HepG2 (cell line): ENCODE results near the gene MAVS. TPM values are rescaled to one million over a fixed set of nuclear protein-coding genes. Genes with fewer than 3 reads are reported as not detected.

Source experiments
- ATAC-seq: fragments of 200-7000 bp; cut with Tn5 transposase; 3 replicates; pipeline ENCODE4 v1.9.1; 2020; ENCODE audit warnings: mild to moderate bottlenecking, moderate library complexity
- BruUV-seq: library from RNA; stranded (reverse); fragments of 400-500 nt; replicated peaks from 2 replicates; lab custom pipeline; 2021; lab: Mats Ljungman, UMichigan
- CTCF ChIA-PET: fragments of 300-600 bp; formaldehyde crosslinking; extraction: SDS; loops from one replicate; lab custom pipeline; 2021; ENCODE audit warnings: low total read pairs, inconsistent platforms, low intra/inter-chr PET ratio; lab: Yijun Ruan, JAX
- POLR2A ChIA-PET: fragments of 350-600 bp; sonication (Branson Sonifier 250); formaldehyde crosslinking; loops from one replicate; lab custom pipeline; 2020; ENCODE audit warnings: antibody characterized with exemption, inconsistent platforms; lab: Yijun Ruan, JAX
- DNase-seq: peaks from one replicate; pipeline ENCODE4 v3.0.0-alpha.2; 2015; ENCODE audit warnings: low spot score
- FAIRE-seq: peaks from 3 replicates; lab custom pipeline; 2011; peaks lifted over from hg19 to GRCh38; lab: Jason Lieb, UNC
- H2AFZ ChIP-seq: one replicate; pipeline ENCODE4 v1.6.1; 2011; ENCODE audit warnings: low read length, inconsistent platforms
- H3K27ac ChIP-seq: fragments of 300-600 bp; 3 replicates; pipeline ENCODE4 v1.8.0; 2011; ENCODE audit warnings: mixed run types, mild to moderate bottlenecking, mixed read lengths, low read length, inconsistent platforms; ENCODE audit not compliant: insufficient read depth; ENCODE audit errors: extremely low read length
- H3K27me3 ChIP-seq, 2 experiments: fragments of 200-600 bp in 1 of 2; 2 replicates in 1 of 2; 3 replicates in 1 of 2; pipeline versions ENCODE4 v1.6.0 to v1.8.0; 2011; ENCODE audit warnings: low read length in 2 of 2, mild to moderate bottlenecking in 2 of 2, moderate library complexity in 2 of 2, inconsistent platforms in 1 of 2; ENCODE audit not compliant: insufficient read depth in 2 of 2, control insufficient read depth in 1 of 2
- H3K36me3 ChIP-seq, 2 experiments: fragments of 200-600 bp in 1 of 2; replicated peaks in 1 of 2; 2 replicates in 1 of 2; 3 replicates in 1 of 2; pipeline versions ENCODE4 v1.5.1 to v1.8.0; 2011; ENCODE audit warnings: low read length in 2 of 2, inconsistent platforms in 1 of 2; ENCODE audit not compliant: insufficient read depth in 2 of 2, control insufficient read depth in 1 of 2
- H3K4me1 ChIP-seq: 2 replicates; pipeline ENCODE4 v1.5.1; 2012; ENCODE audit warnings: low read length, inconsistent platforms; ENCODE audit not compliant: insufficient read depth
- H3K4me2 ChIP-seq: 2 replicates; pipeline ENCODE4 v1.6.0; 2011; ENCODE audit warnings: low read depth, low read length, inconsistent platforms
- H3K4me3 ChIP-seq, 3 experiments: fragments of 200-600 bp in 1 of 3; sonication (generic), shearing (Covaris generic) in 1 of 3; replicated peaks in 1 of 3; 2 replicates each; pipeline ENCODE4 v1.5.1; 2011 to 2016; ENCODE audit warnings: low read length in 3 of 3, inconsistent platforms in 2 of 3, low read depth in 2 of 3, mild to moderate bottlenecking in 2 of 3, control low read depth in 1 of 3, mixed read lengths in 1 of 3; ENCODE audit not compliant: insufficient read depth in 1 of 3
- H3K79me2 ChIP-seq: one replicate; pipeline ENCODE4 v1.6.1; 2011; ENCODE audit warnings: low read length, inconsistent platforms; ENCODE audit not compliant: insufficient read depth
- H3K9ac ChIP-seq: 2 replicates; pipeline ENCODE4 v1.6.0; 2011; ENCODE audit warnings: mild to moderate bottlenecking, low read depth, low read length, inconsistent platforms; ENCODE audit not compliant: insufficient read depth
- H3K9me3 ChIP-seq: 2 replicates; pipeline ENCODE4 v1.5.1; 2012; ENCODE audit warnings: mild to moderate bottlenecking, low read length
- H4K20me1 ChIP-seq: 2 replicates; pipeline ENCODE4 v1.6.0; 2011; ENCODE audit warnings: inconsistent platforms, mild to moderate bottlenecking, low read length, moderate library complexity; ENCODE audit not compliant: insufficient read depth
- AGO2 ChIP-seq: fragments of 200-400 bp; formaldehyde crosslinking; optimal IDR thresholded peaks from 2 replicates; pipeline ENCODE3; 2017; ENCODE audit warnings: mild to moderate bottlenecking, low read depth, low read length, moderate library complexity
- GTF3A ChIP-seq: sonication (generic); formaldehyde crosslinking; conservative IDR thresholded peaks from 2 replicates; pipeline ENCODE4 v1.4.0; 2020; ENCODE audit warnings: mild to moderate bottlenecking, missing genetic modification reagents
- NONO ChIP-seq, 2 experiments: fragments of 450-650 bp in 1 of 2; sonication (generic) in 1 of 2; formaldehyde crosslinking in 1 of 2; IDR thresholded peaks in 1 of 2; conservative IDR thresholded peaks in 1 of 2; 2 replicates each; pipeline versions ENCODE4 v1.6.1 to v1.8.0; 2017 to 2022; ENCODE audit warnings: mild to moderate bottlenecking in 1 of 2, missing genetic modification reagents in 1 of 2, moderate library complexity in 1 of 2
- RBM22 ChIP-seq: fragments of 200-400 bp; formaldehyde crosslinking; optimal IDR thresholded peaks from 2 replicates; pipeline ENCODE3; 2017; ENCODE audit warnings: mild to moderate bottlenecking, low read length, moderate library complexity
- RBM39 ChIP-seq: fragments of 200-400 bp; formaldehyde crosslinking; IDR thresholded peaks from one replicate; pipeline ENCODE4 v1.6.1; 2018; ENCODE audit warnings: antibody characterized with exemption, mild to moderate bottlenecking, low read depth, low read length; ENCODE audit not compliant: poor library complexity, severe bottlenecking
- RCOR2 ChIP-seq: IDR thresholded peaks from 2 replicates; pipeline ENCODE4 v1.6.1; 2016; ENCODE audit warnings: missing biosample characterization, missing genetic modification reagents
- ZNF318 ChIP-seq: sonication (generic); formaldehyde crosslinking; IDR thresholded peaks from 2 replicates; pipeline ENCODE4 v1.4.0; 2020; ENCODE audit warnings: mild to moderate bottlenecking, missing genetic modification reagents
- WGBS: methylation state at CpG from one replicate; pipeline ENCODE4 v1.1.6; 2017; ENCODE audit warnings: low lambda C conversion rate; 5-methylcytosine and 5-hydroxymethylcytosine counted together
- in situ Hi-C: cut with HindIII; loops from 2 replicates; pipeline ENCODE4 v1.10.0; 2017; ENCODE audit warnings: low pct_unique_long_range_greater_than_20kb; ENCODE audit not compliant: extremely low pct_ligation_motif_present
- intact Hi-C: fragments of 100-400 bp; cut with micrococcal nuclease; formaldehyde crosslinking; loops from one replicate; pipeline ENCODE4 v1.10.0; 2022; ENCODE audit not compliant: unreplicated experiment
- polyA plus RNA-seq, 8 experiments: library from polyadenylated mRNA; depleted of rRNA in 3 of 8; stranded (reverse) in 7 of 8; unstranded in 1 of 8; fragments of >200 nt; fragmentation: Illumina TruSeq in 4 of 8; extraction: Trizol in 4 of 8; gene quantifications; 2 replicates each; pipeline versions ENCODE4 v1.2.1 to v1.2.3, GENCODE V29; 2011 to 2016; ENCODE audit warnings: low read depth in 4 of 8, missing spikeins in 1 of 8, mixed read lengths in 1 of 8; ENCODE audit not compliant: insufficient read depth in 1 of 8
- total RNA-seq, 5 experiments: library from RNA; depleted of rRNA; stranded (reverse); fragments of >200 nt; fragmentation: Illumina TruSeq; extraction: Trizol; gene quantifications; 2 replicates each; pipeline ENCODE4 v1.2.3, GENCODE V29; 2016; ENCODE audit warnings: low read depth in 1 of 5

Gene MAVS
- total and polyA plus RNA-seq, 2 of the 13 experiments (the other 11 are each of a cell fraction or from before 2014, with no cell fraction given): 27.3 to 36.6 TPM

GRCh38 chr20:3865152-3865886, 18.7 kb downstream of the MAVS start:
- no peak overlapping the region for H3K9ac ChIP-seq
- no peaks in the 10 kb centered on the region for H3K4me1 ChIP-seq
- TF ChIP-seq RCOR2 (CRISPR knock-in tag): no peak
- TF ChIP-seq RBM39: peak; percentile 13
- peak; percentile 81 for TF ChIP-seq RBM22
- TF ChIP-seq AGO2: peak; percentile 81
- no peak for TF ChIP-seq ZNF318 (CRISPR knock-in tag)
- no peak for TF ChIP-seq NONO (IDR thresholded peaks at IDR 0.05)
- TF ChIP-seq NONO (CRISPR knock-in tag; conservative IDR thresholded peaks at IDR 0.05): 0 out of 2 replicates have a peak, but pooled peaks have one; percentile 17
- TF ChIP-seq GTF3A: no peak
- TF ChIP-seq, all 625 proteins: peak for 4
- ATAC-seq (no peak), DNase-seq (no peak), FAIRE-seq (no peak)
- intact Hi-C loops (no loop called here), in situ Hi-C loops (no loop called here)
- Histone ChIP-seq H2AFZ (no peak overlapping the region), H3K36me3 (peaks cover 53 to 58% of the 10 kb centered on the region in 2 experiments), H3K9me3 (no peaks in the 10 kb centered on the region), H3K4me3 (no peak overlapping the region), H3K27me3 (no peaks in the 10 kb centered on the region), H4K20me1 (no peaks in the 10 kb centered on the region), H3K4me2 (no peak overlapping the region), H3K79me2 (no peaks in the 10 kb centered on the region), H3K27ac (no peak overlapping the region)
- 91% methylated on average over 14 of the region's 14 CpGs for WGBS
- POLR2A ChIA-PET: interaction anchor here (0.8 to 1.0 kb wide), 3 partner anchors 9 to 20 kb away, joined by 3 read pairs; no protein-coding TSS in a partner anchor
- CTCF ChIA-PET: no interaction called here
- no TSS peak for BruUV-seq
